T-helper 22 cell (primary cell): ENCODE measurements around the gene WDR19.
"Not testable (repeated sequence)": the region's sequence is repeated elsewhere in the genome, so short reads cannot be mapped to it uniquely, and the experiment has no call there.

Experiments
- DNase-seq: peaks from one replicate; pipeline ENCODE4 v3.0.0-alpha.2; 2020; ENCODE audit warnings: low read depth

Gene WDR19

DNA sequence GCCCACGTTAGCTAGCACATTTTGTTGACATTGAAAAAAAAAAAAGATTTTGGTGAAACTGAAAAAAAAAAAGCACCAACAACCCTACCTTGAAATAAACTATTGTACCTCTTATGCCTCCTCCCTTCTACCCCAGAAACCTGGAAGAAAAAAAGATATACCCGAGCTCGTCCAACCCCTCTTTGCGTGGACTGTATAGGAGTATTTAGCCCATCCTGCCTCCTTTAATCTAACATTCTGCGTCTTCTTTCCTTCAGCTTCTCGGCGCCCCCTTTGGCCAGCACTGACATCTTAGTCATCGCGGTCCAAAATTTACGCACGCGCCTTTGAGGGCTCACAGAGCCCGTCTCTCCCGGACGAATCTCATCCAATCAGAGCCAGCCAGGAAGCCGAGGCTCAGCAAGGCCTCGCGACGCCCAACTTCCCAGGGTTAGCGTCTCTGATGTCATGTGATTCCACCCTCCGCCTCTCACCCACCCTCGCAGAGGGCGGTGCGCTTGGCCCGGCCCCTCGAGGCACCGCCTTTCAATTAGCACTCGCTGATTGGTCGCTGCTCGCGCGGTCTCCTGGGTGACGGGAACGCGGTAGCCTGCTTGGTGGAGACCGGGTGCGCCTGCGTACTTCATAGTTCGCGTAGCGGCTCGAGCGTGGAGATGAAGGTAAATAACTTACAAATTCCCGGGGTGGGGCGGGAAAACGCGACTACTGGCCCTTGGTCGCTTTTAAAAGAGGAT, at the start of gene WDR19:
WDR19 (plus strand) TSS at position 625 of the 734 bp plus-strand sequence; CDS start at position 654, 29 bp downstream.
- peak; percentile 97 for DNase-seq

- DNase-seq: no peak
These were observed 48.7 kb upstream of the WDR19 start for GRCh38 chr4:39133623-39134022.

DNA sequence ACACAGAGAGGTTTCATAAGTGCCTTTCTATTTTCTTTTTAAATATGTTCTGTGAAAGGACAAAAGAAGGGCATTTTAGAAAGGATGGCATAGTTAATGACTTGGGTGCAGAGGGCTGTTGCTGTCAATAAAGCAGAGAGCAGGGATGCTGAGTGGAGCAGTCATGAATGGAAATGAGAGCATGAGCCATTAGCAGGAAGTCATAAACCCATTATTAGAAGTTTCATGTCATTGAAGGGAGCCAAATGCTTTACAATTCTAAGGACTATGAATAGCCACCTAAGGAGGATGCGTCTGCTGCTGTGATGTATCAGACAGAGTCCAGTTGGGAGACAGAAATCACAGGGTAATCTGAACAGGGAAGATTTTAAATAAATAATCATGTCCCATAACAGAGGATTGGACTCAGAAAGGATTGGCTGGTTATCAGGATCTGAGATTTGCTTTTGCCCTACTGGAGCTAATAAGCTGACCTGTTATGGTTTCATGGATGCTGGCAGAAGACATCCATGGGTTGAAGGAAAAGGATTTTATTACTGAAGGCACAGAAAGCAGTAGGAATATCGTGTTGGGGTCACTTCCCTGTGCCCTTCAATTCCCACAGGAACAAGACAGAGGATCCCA, 47.5 kb upstream of the WDR19 start:
- no peak for DNase-seq

DNA sequence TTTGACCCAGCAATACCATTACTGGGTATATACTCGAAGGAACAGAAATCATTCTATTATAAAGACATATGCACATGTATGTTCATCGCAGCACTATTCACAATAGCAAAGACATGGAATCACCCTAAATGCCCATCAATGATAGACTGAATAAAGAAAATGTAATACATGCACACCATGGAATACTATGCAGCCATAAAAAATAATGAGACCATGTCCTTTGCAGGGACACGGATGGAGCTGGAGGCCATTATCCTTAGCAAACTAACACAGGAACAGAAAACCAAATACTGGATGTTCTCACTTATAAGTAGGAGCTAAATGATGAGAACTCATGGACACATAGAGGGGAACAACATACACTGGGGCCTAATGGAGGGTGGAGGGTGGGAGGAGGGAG, 44.1 kb upstream of the WDR19 start:
- DNase-seq: not testable (repeated sequence)

- no peak for DNase-seq
These were observed 36.1 kb upstream of the WDR19 start for GRCh38 chr4:39146211-39146610.

- DNase-seq: no peak
These were observed 28.3 kb upstream of the WDR19 start for GRCh38 chr4:39154009-39154408.

- no peak for DNase-seq
These were observed 24.8 kb upstream of the WDR19 start for GRCh38 chr4:39157520-39157919.

DNA sequence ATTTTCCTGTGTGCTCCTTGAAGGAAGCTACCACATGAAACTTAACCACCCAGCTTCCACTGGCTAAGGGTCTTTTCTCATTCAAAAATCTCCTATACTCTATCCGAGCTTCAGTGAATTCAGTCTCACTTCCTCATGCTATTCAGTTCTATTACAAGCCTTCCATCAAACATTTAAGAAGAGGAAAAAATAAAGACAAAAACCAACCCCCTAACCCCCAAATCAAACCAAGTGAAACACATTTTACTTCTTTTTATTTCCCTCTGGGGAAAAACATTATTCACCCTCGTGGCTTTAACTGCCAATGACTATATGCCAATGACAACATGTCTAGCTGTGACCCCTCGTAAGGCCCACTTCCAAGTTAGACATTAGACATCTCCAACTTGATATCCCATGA, 16.2 kb upstream of the WDR19 start:
- DNase-seq: no peak

DNA sequence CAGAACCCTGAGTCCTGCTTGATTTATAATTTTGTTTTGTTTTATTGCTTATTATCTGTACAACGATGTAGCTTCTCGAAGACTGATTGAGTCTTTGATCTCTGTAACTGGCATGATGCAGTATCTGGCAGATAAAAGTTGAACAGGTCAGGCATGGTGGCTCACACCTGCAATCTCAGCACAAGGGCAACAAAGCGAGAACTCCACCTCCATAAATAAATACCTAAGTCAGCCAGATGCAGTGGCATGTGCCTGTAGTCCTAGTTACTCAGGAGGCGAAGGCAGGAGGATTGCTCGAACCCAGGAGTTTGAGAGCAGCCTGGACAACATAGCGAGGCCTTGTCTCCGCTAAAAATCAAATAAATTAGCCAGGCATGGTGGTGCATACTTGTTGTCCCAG, 15.7 kb upstream of the WDR19 start:
- no peak for DNase-seq

GRCh38 chr4:39169426-39169825, 12.9 kb upstream of the WDR19 start:
- no peak for DNase-seq

GRCh38 chr4:39170301-39170700, 12.0 kb upstream of the WDR19 start:
- DNase-seq: no peak

DNA sequence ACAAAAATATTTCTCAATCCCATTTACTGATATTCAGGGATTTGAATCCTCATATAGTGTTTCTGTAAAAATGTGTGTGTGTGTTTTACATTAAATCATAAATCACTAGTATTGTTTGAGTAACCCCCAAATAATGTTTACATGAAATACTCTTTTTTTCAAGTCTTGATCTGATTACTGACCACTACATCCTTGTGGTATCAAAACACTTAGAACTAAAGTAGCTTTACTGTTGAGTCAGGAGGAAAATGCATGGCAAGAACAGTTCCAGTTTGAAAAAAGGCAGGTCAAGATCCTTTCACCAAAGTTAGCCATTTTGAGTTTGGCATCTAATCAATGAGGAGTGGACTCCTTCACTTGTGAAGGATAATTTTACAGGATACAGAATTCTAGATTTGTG, 3.6 kb upstream of the WDR19 start:
- no peak for DNase-seq

GRCh38 chr4:39179681-39180080, 2.6 kb upstream of the WDR19 start:
- no peak for DNase-seq

DNA sequence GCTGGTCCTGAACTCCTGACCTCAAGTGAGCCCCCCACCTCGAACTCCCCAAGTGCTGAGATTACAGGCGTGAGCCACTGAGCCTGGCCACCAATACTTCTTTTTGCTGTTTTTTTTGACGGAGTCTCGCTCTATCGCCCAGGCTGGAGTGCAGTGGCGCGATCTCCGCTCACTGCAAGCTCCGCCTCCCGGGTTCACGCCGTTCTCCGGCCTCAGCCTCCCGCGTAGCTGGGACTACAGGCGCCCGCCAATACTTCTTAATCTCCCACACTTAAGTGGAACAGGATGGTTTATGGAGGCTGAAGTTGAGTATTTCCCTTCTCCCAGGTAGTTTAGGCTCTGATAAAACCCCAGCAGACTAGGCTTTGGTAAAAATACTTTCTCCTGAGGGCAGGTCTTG, 1.7 kb upstream of the WDR19 start:
- DNase-seq: not testable (repeated sequence)

GRCh38 chr4:39181520-39181904, 817 bp upstream of the WDR19 start:
- DNase-seq: no peak

- no peak for DNase-seq
These were observed 19.6 kb downstream of the WDR19 start for GRCh38 chr4:39201963-39202362.

DNA sequence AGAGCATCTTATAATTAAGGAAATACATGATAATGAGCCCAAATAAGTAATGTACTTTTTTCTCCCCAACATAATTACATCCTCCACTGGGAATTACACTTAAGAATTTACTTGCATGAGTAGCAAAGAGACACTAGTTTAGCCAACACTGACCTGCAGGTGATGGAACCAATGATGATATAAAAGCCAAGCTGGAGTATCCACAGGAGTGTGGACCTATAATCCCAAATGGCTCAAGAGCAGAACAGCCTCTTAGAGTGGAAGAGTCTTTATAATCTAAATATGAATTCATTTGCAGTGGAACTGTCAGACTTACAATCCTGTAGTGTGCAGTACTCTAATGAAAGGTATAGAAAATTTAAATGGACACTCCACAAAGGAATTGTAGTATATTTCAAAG, 22.2 kb downstream of the WDR19 start:
- no peak for DNase-seq

GRCh38 chr4:39205000-39205399, 22.7 kb downstream of the WDR19 start:
- DNase-seq: no peak

DNA sequence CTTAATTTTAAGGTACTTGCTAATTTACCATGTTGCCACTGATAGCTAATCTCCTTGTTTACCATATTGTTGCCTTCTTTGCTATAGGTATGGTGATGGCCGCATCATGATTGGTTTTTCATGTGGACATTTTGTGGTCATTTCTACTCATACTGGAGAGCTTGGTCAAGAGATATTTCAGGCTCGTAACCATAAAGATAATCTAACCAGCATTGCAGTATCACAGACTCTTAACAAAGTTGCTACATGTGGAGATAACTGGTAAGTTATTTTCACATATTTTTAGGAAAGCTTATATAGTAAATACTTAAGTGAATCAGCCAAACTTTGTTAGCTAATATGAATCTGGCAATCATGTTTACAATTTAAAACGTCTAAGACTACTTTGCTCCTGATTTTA, 23.1 kb downstream of the WDR19 start:
- DNase-seq: no peak

- DNase-seq: no peak
These were observed 45.6 kb downstream of the WDR19 start for GRCh38 chr4:39227906-39228305.

DNA sequence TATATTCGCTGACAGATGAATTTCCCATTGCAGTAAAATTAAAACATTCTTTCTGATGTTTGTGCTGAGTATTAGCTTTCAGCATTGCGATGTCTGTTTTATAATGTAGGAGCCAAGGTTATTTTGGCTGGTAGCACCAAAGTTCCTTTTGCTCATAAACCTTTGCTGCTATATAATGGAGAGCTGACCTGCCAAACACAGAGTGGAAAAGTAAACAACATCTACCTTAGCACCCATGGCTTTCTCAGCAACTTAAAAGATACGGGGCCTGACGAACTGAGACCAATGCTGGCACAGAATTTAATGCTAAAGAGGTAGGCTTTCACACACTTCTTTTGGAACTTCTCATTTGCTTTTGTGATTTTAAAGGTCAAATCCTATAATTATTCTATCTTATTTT, 46.0 kb downstream of the WDR19 start:
- no peak for DNase-seq

DNA sequence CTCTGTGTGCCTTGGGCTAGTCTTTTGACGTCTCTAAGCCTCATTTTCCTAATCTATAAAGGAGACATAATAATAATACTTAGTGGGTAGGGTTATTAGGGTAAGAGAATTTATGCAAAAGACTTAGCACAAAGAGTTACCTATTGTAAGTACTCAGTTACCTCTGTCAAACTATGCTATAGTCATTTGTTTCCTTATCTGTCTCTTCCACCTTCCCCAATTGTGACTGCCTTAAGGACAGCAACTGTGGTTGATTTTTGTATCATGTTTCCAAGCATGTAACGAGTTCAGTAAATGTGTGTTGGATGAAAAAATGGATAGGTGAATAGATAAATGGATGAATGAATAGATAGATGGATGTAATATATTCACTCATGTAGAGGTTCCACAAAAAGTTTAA, 48.1 kb downstream of the WDR19 start:
- DNase-seq: no peak

DNA sequence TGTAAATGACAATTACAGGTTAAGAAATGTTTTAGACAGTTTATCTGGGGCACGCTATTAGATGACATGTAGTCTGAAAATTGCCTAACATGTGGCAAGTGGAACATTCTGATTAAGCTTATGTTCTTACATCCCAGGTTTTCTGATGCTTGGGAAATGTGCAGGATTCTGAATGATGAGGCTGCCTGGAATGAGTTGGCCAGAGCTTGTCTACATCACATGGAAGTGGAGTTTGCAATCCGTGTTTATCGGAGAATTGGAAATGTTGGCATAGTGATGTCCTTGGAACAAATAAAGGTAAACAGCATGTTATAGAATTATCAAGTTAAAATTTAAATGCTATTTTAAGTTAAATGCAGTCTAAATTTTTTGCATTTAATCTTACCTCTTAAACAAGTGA, 49.3 kb downstream of the WDR19 start:
- DNase-seq: no peak

DNA sequence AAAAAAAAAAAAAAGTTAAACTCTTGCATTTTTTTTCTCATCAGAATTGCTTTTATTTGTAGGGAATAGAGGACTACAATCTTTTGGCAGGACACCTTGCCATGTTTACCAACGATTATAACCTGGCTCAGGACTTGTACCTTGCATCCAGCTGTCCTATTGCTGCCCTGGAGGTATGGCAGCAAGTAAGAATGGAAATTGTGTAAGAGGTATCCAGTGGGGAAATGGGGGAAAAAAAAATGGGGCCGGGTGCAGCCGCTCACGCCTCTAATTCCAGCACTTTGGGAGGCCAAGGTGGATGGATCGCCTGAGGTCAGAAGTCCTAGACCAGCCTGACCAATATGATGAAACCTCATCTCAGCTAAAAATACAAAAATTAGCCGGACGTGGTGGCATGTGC, 49.8 kb downstream of the WDR19 start:
- DNase-seq: no peak
